H9 (cell line): Measurements from ENCODE around the gene WDR53. TPM values are rescaled to one million over a fixed set of nuclear protein-coding genes. Genes with fewer than 3 reads are reported as not detected.

Experiments used
- DNase-seq: peaks from one replicate; pipeline ENCODE4 v3.0.0-alpha.2; 2017
- H2AFZ ChIP-seq: one replicate; pipeline ENCODE4 v1.6.1; 2013; ENCODE audit warnings: mild to moderate bottlenecking, low read length, control low read depth, moderate library complexity
- H2AK5ac ChIP-seq: 2 replicates; pipeline ENCODE4 v1.6.1; 2013; ENCODE audit warnings: low read length, control low read depth, mixed read lengths; ENCODE audit not compliant: insufficient read length
- H2BK120ac ChIP-seq: one replicate; pipeline ENCODE4 v1.6.1; 2013; ENCODE audit warnings: low read depth, mild to moderate bottlenecking, low read length, control low read depth, inconsistent platforms; ENCODE audit not compliant: poor library complexity, severe bottlenecking
- H2BK12ac ChIP-seq: 2 replicates; pipeline ENCODE4 v1.6.1; 2013; ENCODE audit warnings: low read length, control low read depth, mixed read lengths, low read depth; ENCODE audit not compliant: insufficient read length
- H2BK15ac ChIP-seq: 2 replicates; pipeline ENCODE4 v1.6.1; 2013; ENCODE audit warnings: low read depth, low read length, control low read depth
- H2BK20ac ChIP-seq: one replicate; pipeline ENCODE4 v1.6.1; 2013; ENCODE audit warnings: low read depth, mild to moderate bottlenecking, low read length, control low read depth, inconsistent platforms; ENCODE audit not compliant: poor library complexity, severe bottlenecking
- H2BK5ac ChIP-seq: 2 replicates; pipeline ENCODE4 v1.6.1; 2013; ENCODE audit warnings: low read length, control low read depth, mixed read lengths; ENCODE audit not compliant: insufficient read length
- H3K14ac ChIP-seq: 2 replicates; pipeline ENCODE4 v1.6.1; 2013; ENCODE audit warnings: low read length, control low read depth; ENCODE audit not compliant: insufficient read depth
- H3K18ac ChIP-seq: 2 replicates; pipeline ENCODE4 v1.6.1; 2013; ENCODE audit warnings: low read depth, mild to moderate bottlenecking, mixed read lengths, low read length, control low read depth; ENCODE audit not compliant: insufficient read length
- H3K23ac ChIP-seq: 2 replicates; pipeline ENCODE4 v1.6.1; 2013; ENCODE audit warnings: low read length, control low read depth, mixed read lengths, low read depth; ENCODE audit not compliant: insufficient read length
- H3K23me2 ChIP-seq: 2 replicates; pipeline ENCODE4 v1.6.1; 2013; ENCODE audit warnings: low read depth, mild to moderate bottlenecking, mixed read lengths, low read length, control low read depth; ENCODE audit not compliant: insufficient read length, poor library complexity, severe bottlenecking
- H3K27ac ChIP-seq: 2 replicates; pipeline ENCODE4 v1.5.1; 2013; ENCODE audit warnings: low read length, control low read depth, mixed read lengths, low read depth; ENCODE audit not compliant: insufficient read length
- H3K27me3 ChIP-seq: 2 replicates; pipeline ENCODE4 v1.6.1; 2013; ENCODE audit warnings: low read length, control low read depth, inconsistent platforms; ENCODE audit not compliant: insufficient read depth
- H3K4ac ChIP-seq: 2 replicates; pipeline ENCODE4 v1.6.1; 2013; ENCODE audit warnings: low read depth, mild to moderate bottlenecking, control low read depth, inconsistent platforms, low read length, moderate library complexity
- H3K4me1 ChIP-seq: 2 replicates; pipeline ENCODE4 v1.6.1; 2013; ENCODE audit warnings: low read length, control low read depth, inconsistent platforms; ENCODE audit not compliant: insufficient read depth
- H3K4me2 ChIP-seq: 2 replicates; pipeline ENCODE4 v1.6.1; 2013; ENCODE audit warnings: low read length, control low read depth, mixed read lengths; ENCODE audit not compliant: insufficient read length, insufficient read depth
- H3K56ac ChIP-seq: 2 replicates; pipeline ENCODE4 v1.6.1; 2013; ENCODE audit warnings: low read depth, mild to moderate bottlenecking, mixed read lengths, low read length, control low read depth; ENCODE audit not compliant: insufficient read length
- H3K79me1 ChIP-seq: 2 replicates; pipeline ENCODE4 v1.6.1; 2013; ENCODE audit warnings: low read depth, mild to moderate bottlenecking, moderate library complexity, low read length, control low read depth, inconsistent platforms; ENCODE audit not compliant: insufficient read depth, poor library complexity, severe bottlenecking
- H3K79me2 ChIP-seq: 2 replicates; pipeline ENCODE4 v1.6.1; 2013; ENCODE audit warnings: low read length, control low read depth, inconsistent platforms; ENCODE audit not compliant: insufficient read depth
- H3K9ac ChIP-seq: 2 replicates; pipeline ENCODE4 v1.6.1; 2013; ENCODE audit warnings: low read length, control low read depth, mixed read lengths; ENCODE audit not compliant: insufficient read length; ENCODE audit errors: extremely low read depth
- H3K9me3 ChIP-seq: one replicate; pipeline ENCODE4 v1.6.1; 2013; ENCODE audit warnings: low read depth, low read length, inconsistent platforms; ENCODE audit not compliant: control insufficient read depth
- H3T11ph ChIP-seq: one replicate; pipeline ENCODE4 v1.6.1; 2013; ENCODE audit warnings: mild to moderate bottlenecking, low read length, control low read depth, inconsistent platforms
- H4K20me1 ChIP-seq: one replicate; pipeline ENCODE4 v1.6.1; 2013; ENCODE audit not compliant: control insufficient read depth, insufficient read length, insufficient read depth
- H4K5ac ChIP-seq: 2 replicates; pipeline ENCODE4 v1.6.1; 2013; ENCODE audit warnings: low read depth, mild to moderate bottlenecking, mixed read lengths, low read length, control low read depth; ENCODE audit not compliant: insufficient read length
- H4K8ac ChIP-seq: replicated peaks from 2 replicates; pipeline ENCODE4 v1.6.1; 2013; ENCODE audit warnings: low read length, control low read depth, mixed read lengths, low read depth; ENCODE audit not compliant: insufficient read length
- H4K91ac ChIP-seq: 2 replicates; pipeline ENCODE4 v1.6.1; 2013; ENCODE audit warnings: low read depth, mild to moderate bottlenecking, moderate library complexity, mixed read lengths, low read length, control low read depth; ENCODE audit not compliant: insufficient read length
- H3K27ac Mint-ChIP-seq, 3 experiments: 2 replicates in 2 of 3; 3 replicates in 1 of 3; pipeline ENCODE4 v1.8.0; 2020 to 2021; ENCODE audit warnings: mixed read lengths in 3 of 3, mild to moderate bottlenecking in 1 of 3, moderate library complexity in 1 of 3
- H3K27me3 Mint-ChIP-seq: 2 replicates; pipeline ENCODE4 v1.8.0; 2021; ENCODE audit warnings: low read depth, mild to moderate bottlenecking, moderate library complexity, mixed read lengths
- H3K36me3 Mint-ChIP-seq, 3 experiments: 2 replicates in 2 of 3; 3 replicates in 1 of 3; pipeline ENCODE4 v1.8.0; 2020 to 2021; ENCODE audit warnings: low read depth in 3 of 3, mixed read lengths in 3 of 3; ENCODE audit not compliant: insufficient read depth in 1 of 3
- H3K4me1 Mint-ChIP-seq, 2 experiments: 2 replicates each; pipeline ENCODE4 v1.8.0; 2020; ENCODE audit warnings: mixed read lengths in 2 of 2
- H3K4me3 Mint-ChIP-seq, 2 experiments: 2 replicates in 1 of 2; 3 replicates in 1 of 2; pipeline ENCODE4 v1.8.0; 2020 to 2021; ENCODE audit warnings: mild to moderate bottlenecking in 2 of 2, mixed read lengths in 2 of 2, moderate library complexity in 1 of 2
- H3K9me3 Mint-ChIP-seq, 2 experiments: 2 replicates in 1 of 2; 3 replicates in 1 of 2; pipeline ENCODE4 v1.8.0; 2020; ENCODE audit warnings: mild to moderate bottlenecking in 2 of 2, mixed read lengths in 2 of 2, moderate library complexity in 1 of 2
- WGBS: extraction: QIAGEN DNeasy Blood & Tissue Kit; methylation state at CpG from one replicate; pipeline ENCODE4 v1.1.7; 2013; ENCODE audit warnings: missing lambda C conversion rate, low lambda C conversion rate, mixed read lengths; ENCODE audit not compliant: insufficient read length; ENCODE audit errors: extremely low coverage; 5-methylcytosine and 5-hydroxymethylcytosine counted together
- total RNA-seq: library from RNA; stranded (reverse); gene quantifications from 2 replicates; pipeline ENCODE4 v1.2.1, GENCODE V29; 2021
- TF ChIP-seq, protein P1 (sequence below): fragments of 200-600 bp; sonication (generic); conservative IDR thresholded peaks from 3 replicates; pipeline ENCODE4 v1.8.0; 2021; ENCODE audit warnings: antibody characterized with exemption, mild to moderate bottlenecking

The WDR53 gene
- total RNA-seq, 1 experiment from 2014 or later, result 21.2 TPM

GRCh38 chr3:196519718-196520082, 48.7 kb downstream of the WDR53 start:
- WGBS, result no CpG with 5 or more reads among the region's 5 CpGs

More at GRCh38 chr3:196519718-196520082, 48.7 kb downstream of the WDR53 start:
- Histone ChIP-seq H2BK120ac (no peak overlapping the region), H2BK20ac (no peak overlapping the region), H2BK15ac (no peak overlapping the region), H3K4ac (no peak overlapping the region), H2BK5ac (no peak overlapping the region), H3K27ac (no peak overlapping the region), H3K9ac (no peak overlapping the region), H3K4me1 (no peaks in the 10 kb centered on the region), H3K18ac (no peak overlapping the region), H3K27me3 (no peaks in the 10 kb centered on the region), H3K56ac (no peak overlapping the region), H3T11ph (no peak overlapping the region), H3K14ac (no peak overlapping the region), H2BK12ac (no peak overlapping the region), H2AK5ac (no peak overlapping the region), H3K79me1 (no peaks in the 10 kb centered on the region), H3K23me2 (no peaks in the 10 kb centered on the region), H3K4me2 (no peak overlapping the region), H2AFZ (no peak overlapping the region), H4K91ac (no peak overlapping the region), H4K20me1 (no peaks in the 10 kb centered on the region), H4K8ac (no peak overlapping the region), H3K9me3 (peaks cover 23% of the 10 kb centered on the region), H3K79me2 (no peaks in the 10 kb centered on the region), H3K23ac (no peak overlapping the region), H4K5ac (no peak overlapping the region)
- TF ChIP-seq, protein P1, sequence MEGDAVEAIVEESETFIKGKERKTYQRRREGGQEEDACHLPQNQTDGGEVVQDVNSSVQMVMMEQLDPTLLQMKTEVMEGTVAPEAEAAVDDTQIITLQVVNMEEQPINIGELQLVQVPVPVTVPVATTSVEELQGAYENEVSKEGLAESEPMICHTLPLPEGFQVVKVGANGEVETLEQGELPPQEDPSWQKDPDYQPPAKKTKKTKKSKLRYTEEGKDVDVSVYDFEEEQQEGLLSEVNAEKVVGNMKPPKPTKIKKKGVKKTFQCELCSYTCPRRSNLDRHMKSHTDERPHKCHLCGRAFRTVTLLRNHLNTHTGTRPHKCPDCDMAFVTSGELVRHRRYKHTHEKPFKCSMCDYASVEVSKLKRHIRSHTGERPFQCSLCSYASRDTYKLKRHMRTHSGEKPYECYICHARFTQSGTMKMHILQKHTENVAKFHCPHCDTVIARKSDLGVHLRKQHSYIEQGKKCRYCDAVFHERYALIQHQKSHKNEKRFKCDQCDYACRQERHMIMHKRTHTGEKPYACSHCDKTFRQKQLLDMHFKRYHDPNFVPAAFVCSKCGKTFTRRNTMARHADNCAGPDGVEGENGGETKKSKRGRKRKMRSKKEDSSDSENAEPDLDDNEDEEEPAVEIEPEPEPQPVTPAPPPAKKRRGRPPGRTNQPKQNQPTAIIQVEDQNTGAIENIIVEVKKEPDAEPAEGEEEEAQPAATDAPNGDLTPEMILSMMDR, result no peak
- H3K4me1 Mint-ChIP-seq, result peaks cover 11 to 20% of the 10 kb centered on the region in 2 experiments
- H3K4me3 Mint-ChIP-seq, result no peak overlapping the region
- H3K27ac Mint-ChIP-seq, result no peak overlapping the region
- peaks cover 30 to 41% (median 30%) of the 10 kb centered on the region in 3 experiments for H3K36me3 Mint-ChIP-seq
- H3K9me3 Mint-ChIP-seq, result peaks cover 50 to 57% of the 10 kb centered on the region in 2 experiments
- no peak for DNase-seq
- peaks cover 4% of the 10 kb centered on the region for H3K27me3 Mint-ChIP-seq
